ENCODE results near the gene DISC1. TPM values are rescaled to one million over a fixed set of nuclear protein-coding genes. Genes with fewer than 3 reads are reported as not detected.

The DISC1 gene
- total and polyA plus RNA-seq, 2 donors (not counting 3 experiments of a cell fraction or from before 2014, with no cell fraction given), result 3.3 to 14.7 TPM

DNA sequence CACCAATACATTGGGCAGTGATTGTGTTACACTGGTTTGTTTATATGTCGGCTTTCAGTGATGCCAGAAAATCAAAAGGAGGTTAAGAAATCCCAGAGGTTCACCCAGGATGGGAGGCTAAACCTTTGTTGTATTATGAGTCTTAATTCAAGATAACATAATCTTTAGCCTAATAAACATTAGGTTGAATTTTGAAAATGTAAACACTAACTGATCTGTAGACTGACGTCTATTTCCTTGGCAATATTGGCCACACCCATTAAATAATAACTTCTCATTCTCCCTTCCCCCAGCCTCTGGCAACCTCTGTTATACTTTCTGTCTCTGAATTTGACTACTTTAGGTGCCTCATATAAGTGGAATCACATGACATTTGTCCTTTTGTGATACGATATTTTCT lies 238.7 kb downstream of the DISC1 start:
- DNase-seq (ENCODE audit: low read depth, low spot score), result no peak
- intact Hi-C loops (cut with micrococcal nuclease), result loop anchor here (5.0 to 10.0 kb wide), 6 partner anchors 67 to 1159 kb away; no protein-coding TSS in a partner anchor
- no peaks in the 10 kb centered on the region for H4K20me1 ChIP-seq (replicated peaks; ENCODE audit: control insufficient read depth, extremely low read depth, insufficient read depth, low read length)
- H3K79me2 ChIP-seq (ENCODE audit: control insufficient read depth, insufficient read depth, low read length), result no peaks in the 10 kb centered on the region
- no peak overlapping the region for H3K27ac ChIP-seq (ENCODE audit: insufficient read depth, low read depth, low read length)
- no peak for FAIRE-seq
- H3K9me1 ChIP-seq (replicated peaks; ENCODE audit: control insufficient read depth, extremely low read depth, insufficient read depth, low read length), result no peaks in the 10 kb centered on the region
- no TSS peak for BruUV-seq (replicated peaks)
- TF ChIP-seq POLR2AphosphoS5 (IDR thresholded peaks at IDR 0.05; ENCODE audit: insufficient read depth, low read depth, low read length) (no peak), FOS (IDR thresholded peaks at IDR 0.05; ENCODE audit: borderline replicate concordance, insufficient read depth, low read length) (no peak), EZH2 (IDR thresholded peaks at IDR 0.05; ENCODE audit: borderline replicate concordance, low read depth, low read length, severe bottlenecking) (no peak), JUN (IDR thresholded peaks at IDR 0.05; ENCODE audit: borderline replicate concordance, insufficient read depth, insufficient read length, low read depth) (no peak), POLR2A (IDR thresholded peaks at IDR 0.05; ENCODE audit: low read depth, low read length) (no peak), GATA2 (IDR thresholded peaks at IDR 0.05; ENCODE audit: insufficient read depth, insufficient read length, low read depth, low read length) (no peak), MYC (IDR thresholded peaks at IDR 0.05; ENCODE audit: low read depth, low read length) (no peak)
- TF ChIP-seq, protein P1, sequence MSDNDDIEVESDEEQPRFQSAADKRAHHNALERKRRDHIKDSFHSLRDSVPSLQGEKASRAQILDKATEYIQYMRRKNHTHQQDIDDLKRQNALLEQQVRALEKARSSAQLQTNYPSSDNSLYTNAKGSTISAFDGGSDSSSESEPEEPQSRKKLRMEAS (IDR thresholded peaks at IDR 0.05; ENCODE audit: insufficient read depth, insufficient read length), result no peak
- TF ChIP-seq, protein P2, sequence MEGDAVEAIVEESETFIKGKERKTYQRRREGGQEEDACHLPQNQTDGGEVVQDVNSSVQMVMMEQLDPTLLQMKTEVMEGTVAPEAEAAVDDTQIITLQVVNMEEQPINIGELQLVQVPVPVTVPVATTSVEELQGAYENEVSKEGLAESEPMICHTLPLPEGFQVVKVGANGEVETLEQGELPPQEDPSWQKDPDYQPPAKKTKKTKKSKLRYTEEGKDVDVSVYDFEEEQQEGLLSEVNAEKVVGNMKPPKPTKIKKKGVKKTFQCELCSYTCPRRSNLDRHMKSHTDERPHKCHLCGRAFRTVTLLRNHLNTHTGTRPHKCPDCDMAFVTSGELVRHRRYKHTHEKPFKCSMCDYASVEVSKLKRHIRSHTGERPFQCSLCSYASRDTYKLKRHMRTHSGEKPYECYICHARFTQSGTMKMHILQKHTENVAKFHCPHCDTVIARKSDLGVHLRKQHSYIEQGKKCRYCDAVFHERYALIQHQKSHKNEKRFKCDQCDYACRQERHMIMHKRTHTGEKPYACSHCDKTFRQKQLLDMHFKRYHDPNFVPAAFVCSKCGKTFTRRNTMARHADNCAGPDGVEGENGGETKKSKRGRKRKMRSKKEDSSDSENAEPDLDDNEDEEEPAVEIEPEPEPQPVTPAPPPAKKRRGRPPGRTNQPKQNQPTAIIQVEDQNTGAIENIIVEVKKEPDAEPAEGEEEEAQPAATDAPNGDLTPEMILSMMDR (IDR thresholded peaks at IDR 0.05; ENCODE audit: extremely low read depth in 1 of 2, insufficient read depth in 1 of 2, low read depth in 1 of 2, low read length in 2 of 2), result no peak
- no peak overlapping the region for H3K4me3 ChIP-seq (replicated peaks in 1 of 3; ENCODE audit: insufficient read depth in 1 of 3, low read depth in 1 of 3, low read length in 3 of 3)
- no peak overlapping the region for H3K4me2 ChIP-seq (ENCODE audit: insufficient read depth, low read length)
- CTCF ChIA-PET, result interaction anchor here (0.6 to 4.5 kb wide), 9 partner anchors 9 to 1159 kb away, joined by 3 to 33 read pairs (median 3); no protein-coding TSS in a partner anchor
- H2AFZ ChIP-seq (ENCODE audit: low read depth, low read length), result no peak overlapping the region
- POLR2A ChIA-PET, result no interaction called here
- dilution Hi-C loops (cut with MboI; ENCODE audit: extremely low pct_ligation_motif_present, low sequenced_read_pairs), result no loop called here
- H3K9ac ChIP-seq (replicated peaks; ENCODE audit: extremely low read depth, insufficient read depth, low read length), result no peak overlapping the region
- H3K9me3 ChIP-seq (replicated peaks; ENCODE audit: control insufficient read depth, insufficient read depth, low read length), result no peaks in the 10 kb centered on the region
- H3K36me3 ChIP-seq (ENCODE audit: control insufficient read depth in 2 of 2, extremely low read depth in 1 of 2, insufficient read depth in 2 of 2, low read length in 2 of 2), result no peaks in the 10 kb centered on the region
- H3K27me3 ChIP-seq (ENCODE audit: control insufficient read depth in 2 of 2, insufficient read depth in 2 of 2, low read length in 2 of 2), result no peaks in the 10 kb centered on the region
- H3K4me1 ChIP-seq (ENCODE audit: control insufficient read depth, extremely low read depth, insufficient read depth, low read length), result no peaks in the 10 kb centered on the region
